GM12892 (cell line): ENCODE measurements around the gene CACNB3.
"Not testable (repeated sequence)": the region's sequence is repeated elsewhere in the genome, so short reads cannot be mapped to it uniquely, and the experiment has no call there.

Experiments
- POLR2A ChIP-seq: IDR thresholded peaks from 2 replicates; pipeline ENCODE4 v1.6.1; 2011; ENCODE audit warnings: low read depth, low read length, control low read depth
- POLR2AphosphoS5 ChIP-seq: IDR thresholded peaks from 2 replicates; pipeline ENCODE4 v1.6.1; 2011; ENCODE audit warnings: low read depth, low read length, control low read depth
- TAF1 ChIP-seq: IDR thresholded peaks from 2 replicates; pipeline ENCODE4 v1.6.1; 2011; ENCODE audit warnings: low read depth, mild to moderate bottlenecking, control low read depth, low read length, borderline replicate concordance

DNA sequence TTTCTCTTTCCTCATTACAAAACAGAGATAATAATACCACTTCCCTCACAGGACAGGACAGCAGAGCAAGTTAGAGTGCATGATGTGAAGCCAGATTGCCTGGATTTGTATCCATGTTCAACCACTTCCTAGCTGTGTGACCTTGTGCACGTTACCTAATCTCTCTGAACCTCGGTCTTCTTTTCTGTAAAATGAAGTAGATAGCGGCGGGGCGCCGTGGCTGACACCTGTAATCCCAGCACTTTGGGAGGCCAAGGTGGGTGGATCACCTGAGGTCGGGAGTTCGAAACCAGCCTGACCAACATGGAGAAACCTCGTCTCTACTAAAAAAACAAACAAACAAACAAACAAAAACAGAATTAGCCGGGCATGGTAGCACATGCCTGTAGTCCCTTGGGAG lies 36.6 kb downstream of the CACNB3 start:
- not testable (repeated sequence) for TF ChIP-seq POLR2A, POLR2AphosphoS5, TAF1
